Measurements from ENCODE around the gene SAMD4A. TPM values are rescaled to one million over a fixed set of nuclear protein-coding genes. Genes with fewer than 3 reads are reported as not detected.

The SAMD4A gene
- total RNA-seq, 1 donor from 2014 or later = 4.7 TPM

DNA sequence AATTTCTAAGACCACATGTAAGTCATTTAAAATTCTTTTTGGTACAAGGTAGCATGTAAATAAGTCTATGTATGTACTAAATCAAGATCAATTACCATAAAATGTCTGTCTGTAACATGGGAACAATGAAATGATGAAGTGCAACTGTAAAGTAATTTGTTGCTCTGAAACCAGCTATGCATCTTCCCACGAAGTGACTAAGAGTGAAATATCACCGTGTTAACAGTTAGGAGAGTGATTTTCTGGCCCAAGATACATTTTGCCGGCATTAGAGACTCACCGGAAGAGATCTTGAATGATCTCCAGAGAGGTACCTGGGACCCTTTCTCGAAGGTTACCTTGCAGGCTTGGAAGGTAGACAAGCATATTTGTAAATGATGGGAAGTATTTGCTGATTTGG is 105.8 kb downstream of the SAMD4A start:
- H3K27ac Mint-ChIP-seq (ENCODE audit: unreplicated experiment) = no peak overlapping the region
- H3K36me3 Mint-ChIP-seq (ENCODE audit: low read depth) = no peaks in the 10 kb centered on the region
- H3K4me1 Mint-ChIP-seq = peaks cover 62% of the 10 kb centered on the region

DNA sequence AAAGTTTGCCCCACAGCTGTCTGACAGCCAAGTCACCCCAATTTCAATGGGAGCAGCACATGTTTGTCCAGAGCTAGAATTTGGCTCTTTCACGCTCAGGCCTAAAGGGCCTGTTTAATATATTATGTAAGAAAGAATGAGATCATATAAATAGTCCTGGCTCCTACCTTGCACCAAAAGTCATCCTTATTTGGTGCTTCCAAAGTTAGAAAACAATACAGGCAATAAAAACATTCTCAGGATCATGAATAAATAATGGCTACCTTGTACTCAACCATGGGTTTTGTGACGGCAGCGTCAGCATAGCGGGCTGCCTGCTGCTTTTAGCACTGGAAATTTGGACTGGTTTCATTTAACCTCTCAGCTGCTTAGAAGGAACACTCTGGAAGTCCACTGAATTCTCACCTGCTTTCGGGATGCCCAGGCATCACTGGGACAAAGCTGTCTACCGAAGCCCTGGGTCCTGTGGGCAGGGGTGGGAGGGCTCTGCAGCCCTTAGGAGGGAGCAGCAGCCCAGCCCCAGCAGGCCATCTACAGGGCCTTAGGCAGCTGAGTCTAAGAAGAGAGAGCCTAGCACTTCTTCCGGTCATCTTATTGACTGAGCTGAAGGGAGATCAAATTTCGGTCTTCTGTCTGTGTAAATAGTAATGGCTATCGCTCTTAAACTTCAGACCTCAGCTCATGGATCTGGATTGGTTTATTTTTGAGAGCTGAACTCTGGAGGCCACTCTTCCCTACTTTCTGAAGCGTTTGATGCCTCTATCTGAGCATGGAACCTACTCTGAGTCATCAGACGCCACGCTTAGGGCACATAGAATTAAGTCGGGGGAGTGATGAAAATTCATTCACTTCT is 106.5 kb downstream of the SAMD4A start:
- H3K9me3 Mint-ChIP-seq = no peaks in the 10 kb centered on the region
- DNase-seq (ENCODE audit: low read depth, low spot score) = no peak
- H3K27me3 Mint-ChIP-seq (ENCODE audit: low read depth) = no peaks in the 10 kb centered on the region
- TF ChIP-seq, protein P1, sequence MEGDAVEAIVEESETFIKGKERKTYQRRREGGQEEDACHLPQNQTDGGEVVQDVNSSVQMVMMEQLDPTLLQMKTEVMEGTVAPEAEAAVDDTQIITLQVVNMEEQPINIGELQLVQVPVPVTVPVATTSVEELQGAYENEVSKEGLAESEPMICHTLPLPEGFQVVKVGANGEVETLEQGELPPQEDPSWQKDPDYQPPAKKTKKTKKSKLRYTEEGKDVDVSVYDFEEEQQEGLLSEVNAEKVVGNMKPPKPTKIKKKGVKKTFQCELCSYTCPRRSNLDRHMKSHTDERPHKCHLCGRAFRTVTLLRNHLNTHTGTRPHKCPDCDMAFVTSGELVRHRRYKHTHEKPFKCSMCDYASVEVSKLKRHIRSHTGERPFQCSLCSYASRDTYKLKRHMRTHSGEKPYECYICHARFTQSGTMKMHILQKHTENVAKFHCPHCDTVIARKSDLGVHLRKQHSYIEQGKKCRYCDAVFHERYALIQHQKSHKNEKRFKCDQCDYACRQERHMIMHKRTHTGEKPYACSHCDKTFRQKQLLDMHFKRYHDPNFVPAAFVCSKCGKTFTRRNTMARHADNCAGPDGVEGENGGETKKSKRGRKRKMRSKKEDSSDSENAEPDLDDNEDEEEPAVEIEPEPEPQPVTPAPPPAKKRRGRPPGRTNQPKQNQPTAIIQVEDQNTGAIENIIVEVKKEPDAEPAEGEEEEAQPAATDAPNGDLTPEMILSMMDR (conservative IDR thresholded peaks at IDR 0.05) = no peak
- H3K36me3 Mint-ChIP-seq (ENCODE audit: low read depth) = no peaks in the 10 kb centered on the region
- peaks cover 63% of the 10 kb centered on the region for H3K4me1 Mint-ChIP-seq
- no peak overlapping the region for H3K27ac Mint-ChIP-seq (ENCODE audit: unreplicated experiment)
- no peak overlapping the region for H3K4me3 Mint-ChIP-seq

More for the DNA sequence above, 105.8 kb downstream of the SAMD4A start:
- Mint-ChIP-seq H3K9me3 (no peaks in the 10 kb centered on the region), H3K27me3 (ENCODE audit: low read depth) (no peaks in the 10 kb centered on the region), H3K4me3 (no peak overlapping the region)
- TF ChIP-seq, protein P1 (conservative IDR thresholded peaks at IDR 0.05) = no peak
- no peak for DNase-seq (ENCODE audit: low read depth, low spot score)

GRCh38 chr14:54674046-54674741 is 107.3 kb downstream of the SAMD4A start:
- Mint-ChIP-seq H3K9me3 (no peaks in the 10 kb centered on the region), H3K27ac (ENCODE audit: unreplicated experiment) (no peak overlapping the region), H3K4me3 (no peak overlapping the region), H3K4me1 (peaks cover 70% of the 10 kb centered on the region), H3K36me3 (ENCODE audit: low read depth) (no peaks in the 10 kb centered on the region), H3K27me3 (ENCODE audit: low read depth) (no peaks in the 10 kb centered on the region)
- TF ChIP-seq, protein P1 (conservative IDR thresholded peaks at IDR 0.05) = no peak
- no peak for DNase-seq (ENCODE audit: low read depth, low spot score)

DNA sequence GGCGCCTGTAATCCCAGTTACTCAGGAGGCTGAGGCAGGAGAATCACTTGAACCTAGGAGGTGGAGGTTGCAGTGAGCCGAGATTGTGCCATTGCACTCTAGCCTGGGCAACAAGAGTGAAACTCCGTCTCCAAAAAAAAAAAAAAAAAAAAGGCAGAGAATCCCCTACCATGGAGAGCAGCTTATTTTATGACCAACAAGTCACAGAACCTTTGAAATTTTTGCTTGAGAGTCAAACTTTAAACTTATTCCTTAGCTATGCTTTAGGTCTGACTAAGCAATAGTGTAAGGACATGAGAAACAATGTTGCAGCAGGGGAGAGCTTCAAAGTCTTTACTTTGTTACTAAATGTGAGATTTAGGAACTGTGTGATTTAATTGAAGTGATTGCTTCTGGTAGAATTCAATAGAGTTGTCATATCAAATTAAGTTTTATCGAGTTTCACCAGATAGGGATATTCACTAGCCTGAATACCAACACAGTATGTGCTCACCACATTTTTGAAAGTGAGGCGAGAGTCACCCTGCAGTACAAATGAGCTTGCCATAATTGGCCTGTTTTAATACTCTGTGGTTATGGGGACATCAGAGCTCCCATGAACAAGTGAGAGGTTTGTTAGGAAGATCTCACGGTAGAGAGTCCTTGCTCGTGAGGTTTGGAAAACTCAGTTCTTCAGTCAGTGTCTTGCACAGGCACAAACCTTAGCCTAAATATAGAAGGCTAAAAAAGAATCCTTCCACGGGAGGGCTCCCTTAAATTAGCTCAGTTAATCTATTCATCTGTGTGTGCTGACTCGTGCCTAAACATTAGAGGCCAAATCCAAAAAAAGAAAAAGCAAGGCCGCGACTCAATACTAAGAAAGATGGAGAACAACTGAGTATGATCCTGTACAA is 108.6 kb downstream of the SAMD4A start:
- DNase-seq (ENCODE audit: low read depth, low spot score) = no peak
- TF ChIP-seq, protein P1 (conservative IDR thresholded peaks at IDR 0.05) = no peak
- H3K9me3 Mint-ChIP-seq = no peaks in the 10 kb centered on the region
- H3K4me1 Mint-ChIP-seq = peaks cover 65% of the 10 kb centered on the region
- H3K36me3 Mint-ChIP-seq (ENCODE audit: low read depth) = no peaks in the 10 kb centered on the region
- H3K4me3 Mint-ChIP-seq = no peak overlapping the region
- no peaks in the 10 kb centered on the region for H3K27me3 Mint-ChIP-seq (ENCODE audit: low read depth)
- peak overlapping the region; percentile 69 for H3K27ac Mint-ChIP-seq (ENCODE audit: unreplicated experiment)
